ENCODE data around the gene POLD1. TPM values are rescaled to one million over a fixed set of nuclear protein-coding genes. Genes with fewer than 3 reads are reported as not detected.

Gene POLD1
- total RNA-seq, 2 experiments from 2014 or later = 158 to 215 TPM

- no peaks in the 10 kb centered on the region for H3K9me3 Mint-ChIP-seq (ENCODE audit: low read depth)
- H3K27ac Mint-ChIP-seq = peak overlapping the region; percentile 98
- ATAC-seq (peak; percentile 89), DNase-seq (peak; percentile 93)
- peak overlapping the region; percentile 83 for H3K4me3 Mint-ChIP-seq
- H3K27me3 Mint-ChIP-seq = no peaks in the 10 kb centered on the region
- H3K4me1 Mint-ChIP-seq = peaks cover 39% of the 10 kb centered on the region
- H3K36me3 Mint-ChIP-seq = peaks cover 13% of the 10 kb centered on the region
- CTCF ChIA-PET = interaction anchor here (0.5 to 5.2 kb wide), 37 partner anchors 11 to 564 kb away, joined by 3 to 64 read pairs (median 6); partner anchors contain the start of genes EMC10, GARIN5A, JOSD2 and KCNC3
Measured at GRCh38 chr19:50357178-50358100, 26.7 kb upstream of the POLD1 start.

- peak overlapping the region; percentile 83 for H3K4me3 Mint-ChIP-seq
- H3K27ac Mint-ChIP-seq = peak overlapping the region; percentile 98
- H3K27me3 Mint-ChIP-seq = no peaks in the 10 kb centered on the region
- H3K4me1 Mint-ChIP-seq = peaks cover 51% of the 10 kb centered on the region
- CTCF ChIA-PET = interaction anchor here (1.0 to 5.2 kb wide), 10 partner anchors 11 to 425 kb away, joined by 3 to 64 read pairs (median 16); partner anchors contain the start of gene POLD1
- H3K9me3 Mint-ChIP-seq (ENCODE audit: low read depth) = no peaks in the 10 kb centered on the region
- H3K36me3 Mint-ChIP-seq = peaks cover 13% of the 10 kb centered on the region
- peak; percentile 44 for ATAC-seq
- peak; percentile 84 for DNase-seq
Measured at GRCh38 chr19:50358483-50359327, 25.4 kb upstream of the POLD1 start.

- no peak for ATAC-seq
- H3K27me3 Mint-ChIP-seq = no peaks in the 10 kb centered on the region
- H3K36me3 Mint-ChIP-seq = peaks cover 13% of the 10 kb centered on the region
- peak overlapping the region; percentile 98 for H3K27ac Mint-ChIP-seq
- H3K9me3 Mint-ChIP-seq (ENCODE audit: low read depth) = no peaks in the 10 kb centered on the region
- H3K4me1 Mint-ChIP-seq = peaks cover 55% of the 10 kb centered on the region
- H3K4me3 Mint-ChIP-seq = no peak overlapping the region
- CTCF ChIA-PET = interaction anchor here (5.2 kb wide), 1 partner anchor 10 kb away, joined by 64 read pairs; no protein-coding TSS in a partner anchor
- DNase-seq = no peak
Measured at GRCh38 chr19:50359328-50359818, 24.8 kb upstream of the POLD1 start.

- DNase-seq (no peak), ATAC-seq (no peak)
- H3K4me1 Mint-ChIP-seq = peaks cover 72% of the 10 kb centered on the region
Measured at GRCh38 chr19:50361290-50362029, 22.7 kb upstream of the POLD1 start.

GRCh38 chr19:50362030-50362412, 22.1 kb upstream of the POLD1 start:
- CTCF ChIA-PET = interaction anchor here (1.6 kb wide), 1 partner anchor 99 kb away, joined by 6 read pairs; no protein-coding TSS in a partner anchor
- Mint-ChIP-seq H3K9me3 (ENCODE audit: low read depth) (no peaks in the 10 kb centered on the region), H3K36me3 (peaks cover 13% of the 10 kb centered on the region), H3K4me1 (peaks cover 70% of the 10 kb centered on the region), H3K27ac (peak overlapping the region; percentile 91), H3K27me3 (no peaks in the 10 kb centered on the region), H3K4me3 (no peak overlapping the region)
- ATAC-seq = no peak
- no peak for DNase-seq

More at GRCh38 chr19:50361290-50362029, 22.7 kb upstream of the POLD1 start:
- Mint-ChIP-seq H3K27me3 (no peaks in the 10 kb centered on the region), H3K9me3 (ENCODE audit: low read depth) (no peaks in the 10 kb centered on the region), H3K36me3 (peaks cover 13% of the 10 kb centered on the region), H3K27ac (peak overlapping the region; percentile 91), H3K4me3 (no peak overlapping the region)
- CTCF ChIA-PET = interaction anchor here (0.7 to 5.2 kb wide), 3 partner anchors 8 to 195 kb away, joined by 3 to 64 read pairs (median 6); no protein-coding TSS in a partner anchor

- peaks cover 13% of the 10 kb centered on the region for H3K36me3 Mint-ChIP-seq
- peaks cover 75% of the 10 kb centered on the region for H3K4me1 Mint-ChIP-seq
- ATAC-seq = peak; percentile 20
- H3K9me3 Mint-ChIP-seq (ENCODE audit: low read depth) = no peaks in the 10 kb centered on the region
- H3K27ac Mint-ChIP-seq = peak overlapping the region; percentile 91
- H3K4me3 Mint-ChIP-seq = peak overlapping the region; percentile 21
- H3K27me3 Mint-ChIP-seq = no peaks in the 10 kb centered on the region
- CTCF ChIA-PET = interaction anchor here (1.0 to 1.8 kb wide), 4 partner anchors 21 to 124 kb away, joined by 3 to 6 read pairs (median 4); partner anchors contain the start of genes KCNC3 and POLD1
- DNase-seq = no peak
Measured at GRCh38 chr19:50362656-50363424, 21.3 kb upstream of the POLD1 start.

GRCh38 chr19:50365434-50366306, 18.5 kb upstream of the POLD1 start, which contains the start of gene NAPSA:
TSS of gene NAPSA (minus strand) at chr19:50365639. CDS start at chr19:50365621, 18 bp downstream.
- H3K4me3 Mint-ChIP-seq = peak within 1 kb of the TSS; percentile 56
- peaks cover 5% of the 10 kb centered on the region for H3K36me3 Mint-ChIP-seq
- DNase-seq = no peak
- no peak for ATAC-seq
- peak within 1 kb of the TSS; percentile 90 for H3K27ac Mint-ChIP-seq
- CTCF ChIA-PET = interaction anchor here (0.9 to 7.5 kb wide), 5 partner anchors 7 to 96 kb away, joined by 3 to 64 read pairs (median 8); partner anchors contain the start of genes NR1H2 and POLD1
- H3K4me1 Mint-ChIP-seq = peaks cover 68% of the 10 kb centered on the region
- no peaks in the 10 kb centered on the region for H3K27me3 Mint-ChIP-seq
- H3K9me3 Mint-ChIP-seq (ENCODE audit: low read depth) = no peaks in the 10 kb centered on the region

GRCh38 chr19:50368649-50369570, 15.2 kb upstream of the POLD1 start:
- Mint-ChIP-seq H3K27me3 (no peaks in the 10 kb centered on the region), H3K9me3 (ENCODE audit: low read depth) (no peaks in the 10 kb centered on the region), H3K27ac (peak overlapping the region; percentile 88), H3K36me3 (no peaks in the 10 kb centered on the region), H3K4me1 (peaks cover 39% of the 10 kb centered on the region), H3K4me3 (peak overlapping the region; percentile 88)
- DNase-seq = peak; percentile 90
- CTCF ChIA-PET = interaction anchor here (0.7 to 7.5 kb wide), 17 partner anchors 9 to 413 kb away, joined by 3 to 64 read pairs (median 5); partner anchors contain the start of genes JOSD2 and POLD1
- peak; percentile 82 for ATAC-seq

GRCh38 chr19:50371914-50372475, 12.2 kb upstream of the POLD1 start:
- no peak for ATAC-seq
- CTCF ChIA-PET = interaction anchor here (1.0 to 7.5 kb wide), 2 partner anchors 13 to 185 kb away, joined by 3 to 64 read pairs; no protein-coding TSS in a partner anchor
- no peak overlapping the region for H3K4me3 Mint-ChIP-seq

More at GRCh38 chr19:50371914-50372475, 12.2 kb upstream of the POLD1 start:
- H3K27me3 Mint-ChIP-seq = no peaks in the 10 kb centered on the region
- H3K36me3 Mint-ChIP-seq = peaks cover under 1% of the 10 kb centered on the region
- H3K9me3 Mint-ChIP-seq (ENCODE audit: low read depth) = no peaks in the 10 kb centered on the region
- no peak overlapping the region for H3K27ac Mint-ChIP-seq
- no peak for DNase-seq
- H3K4me1 Mint-ChIP-seq = peaks cover 31% of the 10 kb centered on the region
